Urinary bladder (tissue), 4 donors: ENCODE data around the gene SEC14L5. TPM values are rescaled to one million over a fixed set of nuclear protein-coding genes. Genes with fewer than 3 reads are reported as not detected.
"Not testable (repeated sequence)": the region's sequence is repeated elsewhere in the genome, so short reads cannot be mapped to it uniquely, and the experiment has no call there.

ENCODE experiments used
- DNase-seq: peaks from one replicate; pipeline ENCODE4 v3.0.0-alpha.2; 2015; ENCODE audit errors: extremely low spot score
- H3K27ac ChIP-seq: one replicate; pipeline ENCODE4 v1.5.1; 2013; ENCODE audit warnings: low read depth, mild to moderate bottlenecking, moderate library complexity
- H3K36me3 ChIP-seq: one replicate; pipeline ENCODE4 v1.6.1; 2013; ENCODE audit warnings: mild to moderate bottlenecking, moderate library complexity; ENCODE audit not compliant: insufficient read depth
- H3K4me1 ChIP-seq: one replicate; pipeline ENCODE4 v1.6.1; 2013; ENCODE audit warnings: mild to moderate bottlenecking, moderate library complexity; ENCODE audit not compliant: insufficient read depth
- H3K4me3 ChIP-seq: one replicate; pipeline ENCODE4 v1.5.1; 2013; ENCODE audit warnings: low read depth, low read length
- WGBS: extraction: QIAGEN DNeasy Blood & Tissue Kit; methylation state at CpG from one replicate; pipeline ENCODE4 v1.1.7; 2013; 5-methylcytosine and 5-hydroxymethylcytosine counted together
- polyA plus RNA-seq: library from polyadenylated mRNA; stranded (reverse); fragments of 200-250 nt; gene quantifications from one replicate; pipeline ENCODE4 v1.2.3, GENCODE V29; 2013
- total RNA-seq: library from RNA; depleted of rRNA; stranded (reverse); fragments of >200 nt; gene quantifications from one replicate; pipeline ENCODE4 v1.2.3, GENCODE V29; 2014
- donor health status: healthy with polysubstance abuse.
- donor health status: healthy.

SEC14L5 gene
- total and polyA plus RNA-seq, 2 donors, result 0.42 to 0.48 TPM

DNA sequence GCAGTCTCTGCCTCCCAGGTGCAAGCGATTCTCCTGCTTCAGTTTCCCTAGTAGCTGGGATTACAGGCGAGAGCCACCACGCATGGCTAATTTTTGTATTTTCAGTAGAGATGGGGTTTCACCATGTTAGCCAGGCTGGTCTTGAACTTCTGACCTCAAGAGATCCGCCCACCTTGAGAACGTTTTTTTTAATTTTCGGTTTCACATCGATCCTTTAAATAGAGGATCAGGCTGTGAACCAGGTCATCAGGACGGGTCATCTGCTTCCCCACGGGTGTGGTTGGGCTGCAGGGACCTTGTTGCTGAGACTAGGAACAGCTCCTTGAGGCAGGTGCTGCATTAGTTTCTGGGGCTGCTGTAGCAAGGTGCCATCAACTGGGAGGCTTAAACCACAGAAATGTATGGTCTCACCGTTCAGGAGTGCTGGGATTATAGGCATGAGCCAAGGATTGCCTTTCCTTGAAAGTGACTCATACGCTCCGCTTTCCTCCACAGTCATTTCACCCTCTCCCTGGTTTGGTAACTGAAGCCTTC, 83.5 kb downstream of the SEC14L5 start:
- Histone ChIP-seq H3K4me1 (no peaks in the 10 kb centered on the region), H3K4me3 (no peak overlapping the region), H3K36me3 (no peaks in the 10 kb centered on the region), H3K27ac (no peak overlapping the region)
- DNase-seq, result no peak
- 72% methylated on average over 12 of the region's 12 CpGs for WGBS

DNA sequence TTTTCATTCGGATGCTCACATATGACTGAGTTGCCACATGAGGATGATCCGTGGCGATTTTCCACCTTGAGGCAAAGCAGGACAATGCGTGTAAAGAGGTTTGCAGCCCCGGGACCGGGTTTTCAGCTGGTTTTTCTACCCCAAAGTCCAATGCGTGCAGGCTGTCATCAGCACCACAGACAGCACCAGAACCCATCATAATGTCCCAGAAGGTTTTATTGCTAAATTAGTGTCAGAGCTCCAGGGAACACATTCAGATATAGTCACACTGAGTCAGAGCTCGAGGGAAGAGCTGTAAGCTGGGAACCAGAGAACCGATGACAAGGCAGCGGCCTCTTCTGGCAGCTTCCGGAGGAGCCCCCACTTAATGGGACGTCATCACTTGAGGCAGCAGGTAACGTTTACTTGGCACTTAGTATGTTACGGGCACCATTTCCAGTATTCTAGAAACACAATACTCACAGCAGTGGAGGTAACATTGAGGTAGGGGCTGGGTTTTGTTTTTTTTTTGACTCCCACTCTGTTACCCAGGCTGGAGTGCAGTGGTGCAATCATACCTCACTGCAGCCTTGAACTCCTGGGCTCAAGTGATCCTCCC, 84.5 kb downstream of the SEC14L5 start:
- Histone ChIP-seq H3K4me3 (no peak overlapping the region), H3K36me3 (no peaks in the 10 kb centered on the region), H3K27ac (no peak overlapping the region), H3K4me1 (no peaks in the 10 kb centered on the region)
- WGBS, result 73% methylated on average over 14 of the region's 14 CpGs
- no peak for DNase-seq

DNA sequence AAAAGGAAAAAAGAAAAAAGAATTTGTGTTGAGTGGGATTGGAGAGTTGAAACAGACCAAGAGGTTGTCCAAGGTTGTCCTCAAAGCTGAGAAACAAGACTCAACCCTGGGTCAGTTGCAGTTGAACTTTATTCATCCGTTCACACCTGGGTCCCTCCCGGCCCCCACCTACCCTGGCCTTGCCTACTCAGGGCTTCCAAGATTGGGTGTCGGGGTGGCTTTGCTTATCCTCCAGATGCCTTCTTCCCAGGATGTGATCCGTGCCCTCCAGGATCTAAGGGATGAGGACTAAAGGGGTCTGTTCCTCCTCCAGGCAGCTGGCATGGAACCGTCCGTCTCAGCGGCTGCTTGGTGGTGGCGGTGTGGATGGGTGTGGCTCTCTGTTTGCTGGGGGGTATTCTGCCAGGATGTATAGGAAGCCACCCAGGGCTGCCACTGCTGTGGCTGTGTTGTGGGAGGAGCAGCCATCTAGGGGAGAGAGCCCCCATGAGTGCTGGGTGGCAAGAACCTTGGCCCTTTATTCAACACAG, 85.9 kb downstream of the SEC14L5 start:
- no peak for DNase-seq
- Histone ChIP-seq H3K36me3 (no peaks in the 10 kb centered on the region), H3K27ac (no peak overlapping the region), H3K4me3 (no peak overlapping the region), H3K4me1 (no peaks in the 10 kb centered on the region)
- WGBS, result 92% methylated on average over 8 of the region's 8 CpGs

DNA sequence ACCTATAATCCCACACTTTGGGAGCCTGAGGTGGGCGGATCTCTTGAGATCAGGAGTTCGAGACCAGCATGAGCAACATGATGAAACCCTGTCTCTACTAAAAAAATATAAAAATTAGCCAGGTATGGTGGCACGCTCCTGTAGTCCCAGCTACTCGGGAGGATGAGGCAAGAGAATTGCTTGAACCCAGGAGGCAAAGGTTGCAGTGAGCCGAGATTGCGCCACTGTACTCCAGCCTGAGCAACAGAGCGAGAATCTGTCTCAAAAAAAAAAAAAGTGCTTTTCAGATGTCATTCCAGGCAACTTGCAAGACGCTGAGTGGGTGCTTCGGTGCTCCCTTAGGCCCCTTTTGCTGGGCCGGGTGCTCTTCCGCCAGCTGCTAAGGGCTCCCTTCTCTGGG, 86.5 kb downstream of the SEC14L5 start:
- 94% methylated on average over 11 of the region's 11 CpGs for WGBS
- H3K36me3 ChIP-seq, DNase-seq, H3K4me3 ChIP-seq, H3K27ac ChIP-seq, H3K4me1 ChIP-seq: not testable (repeated sequence)

GRCh38 chr16:5045499-5046115, 87.5 kb downstream of the SEC14L5 start:
- WGBS, result 89% methylated on average over 10 of the region's 10 CpGs
- no peak overlapping the region for H3K27ac ChIP-seq
- H3K36me3 ChIP-seq, result no peaks in the 10 kb centered on the region
- no peak overlapping the region for H3K4me3 ChIP-seq
- no peak for DNase-seq
- no peaks in the 10 kb centered on the region for H3K4me1 ChIP-seq

DNA sequence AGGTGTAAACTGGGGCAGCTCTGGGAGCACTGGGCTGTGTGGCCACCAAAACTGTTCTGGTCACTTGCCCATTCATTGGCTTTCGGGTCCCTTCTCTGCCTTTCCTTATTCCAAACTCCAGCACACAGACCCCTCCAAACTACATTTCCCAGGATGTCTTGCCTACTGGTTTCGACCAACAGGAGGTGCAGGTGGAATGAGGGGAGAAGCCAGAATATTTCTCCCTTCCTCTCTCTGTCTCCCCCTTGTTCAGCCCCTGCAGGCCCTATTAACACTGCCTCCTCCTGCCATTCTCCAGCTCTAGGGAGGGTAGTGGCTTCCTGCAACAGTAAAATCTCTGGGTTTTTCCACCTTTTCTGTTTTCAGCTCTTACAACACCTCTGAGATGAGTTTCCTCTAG, 88.8 kb downstream of the SEC14L5 start:
- Histone ChIP-seq H3K4me1 (no peaks in the 10 kb centered on the region), H3K36me3 (no peaks in the 10 kb centered on the region), H3K4me3 (no peak overlapping the region), H3K27ac (no peak overlapping the region)
- 79% methylated on average over 2 of the region's 2 CpGs for WGBS
- no peak for DNase-seq

GRCh38 chr16:5054876-5055865, 97.0 kb downstream of the SEC14L5 start:
- H3K4me1 ChIP-seq, result no peaks in the 10 kb centered on the region
- H3K36me3 ChIP-seq, result no peaks in the 10 kb centered on the region
- H3K4me3 ChIP-seq, result no peak overlapping the region
- no peak for DNase-seq
- WGBS, result 87% methylated on average over 16 of the region's 16 CpGs
- H3K27ac ChIP-seq, result no peak overlapping the region

DNA sequence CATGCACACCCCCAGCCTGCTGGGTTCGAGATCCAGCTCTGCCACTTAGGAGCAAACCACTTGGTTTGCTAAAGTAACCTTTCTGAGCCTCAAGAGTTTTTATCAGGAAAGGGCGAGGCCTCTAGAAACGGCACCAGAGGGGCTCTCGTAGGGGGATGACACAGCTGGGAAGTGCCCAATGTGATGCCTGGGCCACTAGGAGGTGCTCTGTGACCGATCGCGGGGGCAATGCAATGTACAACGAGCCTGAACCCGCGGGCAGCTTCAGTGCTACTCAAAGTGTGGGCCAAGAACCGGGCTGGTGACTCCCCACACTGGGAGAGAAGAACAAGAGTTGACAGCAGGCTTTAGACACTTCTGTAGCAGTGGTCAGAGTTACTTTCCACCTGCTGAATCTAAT, 98.2 kb downstream of the SEC14L5 start:
- Histone ChIP-seq H3K4me1 (no peaks in the 10 kb centered on the region), H3K36me3 (no peaks in the 10 kb centered on the region), H3K27ac (no peak overlapping the region), H3K4me3 (no peak overlapping the region)
- no peak for DNase-seq
- 12% methylated on average over 11 of the region's 11 CpGs for WGBS

DNA sequence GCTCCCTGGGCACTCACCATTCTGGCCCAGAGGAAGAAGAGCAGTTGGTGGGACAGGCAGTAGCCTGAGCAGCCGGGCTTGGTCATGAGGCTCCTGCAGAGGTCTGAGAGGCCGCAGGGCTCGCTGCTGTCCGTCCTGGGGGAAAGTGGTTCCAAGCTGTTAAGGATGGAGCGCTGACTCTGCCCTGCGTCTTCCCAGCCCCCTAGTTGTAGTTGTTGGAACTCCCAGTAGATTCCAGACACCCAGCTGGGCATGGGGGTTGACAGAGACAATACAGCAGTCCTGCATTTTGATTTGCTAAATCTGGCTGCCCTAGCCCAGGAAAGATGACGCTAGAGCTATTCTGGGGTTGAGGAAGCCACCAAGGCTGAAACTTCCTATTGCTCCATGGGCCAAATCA, 100.3 kb downstream of the SEC14L5 start:
- 50% methylated on average over 7 of the region's 7 CpGs for WGBS
- no peak for DNase-seq
- H3K36me3 ChIP-seq, result no peaks in the 10 kb centered on the region

GRCh38 chr16:5059386-5060072, 101.4 kb downstream of the SEC14L5 start:
- WGBS, result 58% methylated on average over 6 of the region's 6 CpGs

More for the DNA sequence above, 100.3 kb downstream of the SEC14L5 start:
- Histone ChIP-seq H3K4me3 (no peak overlapping the region), H3K27ac (no peak overlapping the region), H3K4me1 (no peaks in the 10 kb centered on the region)

DNA sequence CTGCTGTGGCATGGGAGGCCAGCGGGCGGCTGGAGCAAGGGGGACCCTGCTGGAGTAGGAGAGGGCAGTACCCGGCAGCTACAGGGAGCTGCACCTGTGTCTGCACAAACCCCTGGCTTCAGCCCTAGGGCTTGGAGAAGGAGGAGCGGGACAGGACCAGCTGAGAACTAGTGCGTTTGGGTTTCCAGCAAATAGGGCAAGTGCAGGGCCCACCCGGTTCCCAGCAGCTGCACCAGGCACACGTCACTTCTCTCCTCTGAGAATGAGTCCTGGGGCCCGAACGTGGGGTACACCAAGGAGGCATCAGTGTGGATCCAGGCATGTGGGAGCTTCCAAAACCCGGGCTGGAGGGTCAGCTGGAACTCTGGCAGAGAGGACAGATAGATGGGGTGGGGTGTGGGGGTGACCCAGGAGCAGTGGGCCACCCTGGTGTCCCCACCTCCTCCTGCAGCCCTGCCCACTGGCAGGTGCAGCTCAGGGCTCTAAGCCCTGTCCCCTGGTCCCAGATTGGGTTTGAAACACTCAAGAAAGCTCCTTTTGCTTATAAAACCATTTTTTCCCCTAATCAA, 102.0 kb downstream of the SEC14L5 start:
- no peak for DNase-seq
- H3K4me1 ChIP-seq, result no peaks in the 10 kb centered on the region
- H3K36me3 ChIP-seq, result no peaks in the 10 kb centered on the region
- no peak overlapping the region for H3K27ac ChIP-seq
- 66% methylated on average over 10 of the region's 10 CpGs for WGBS
- H3K4me3 ChIP-seq, result no peak overlapping the region

More at GRCh38 chr16:5059386-5060072, 101.4 kb downstream of the SEC14L5 start:
- no peaks in the 10 kb centered on the region for H3K4me1 ChIP-seq
- H3K4me3 ChIP-seq, result no peak overlapping the region
- no peak overlapping the region for H3K27ac ChIP-seq
- DNase-seq, result no peak
- H3K36me3 ChIP-seq, result no peaks in the 10 kb centered on the region

GRCh38 chr16:5062051-5062450, 103.9 kb downstream of the SEC14L5 start:
- no peak overlapping the region for H3K27ac ChIP-seq
- H3K4me3 ChIP-seq, result no peak overlapping the region
- no peaks in the 10 kb centered on the region for H3K4me1 ChIP-seq
- H3K36me3 ChIP-seq, result no peaks in the 10 kb centered on the region
- DNase-seq, result no peak
- 81% methylated on average over 11 of the region's 11 CpGs for WGBS
